Measurements from ENCODE around the gene RBMS3.

The RBMS3 gene

DNA sequence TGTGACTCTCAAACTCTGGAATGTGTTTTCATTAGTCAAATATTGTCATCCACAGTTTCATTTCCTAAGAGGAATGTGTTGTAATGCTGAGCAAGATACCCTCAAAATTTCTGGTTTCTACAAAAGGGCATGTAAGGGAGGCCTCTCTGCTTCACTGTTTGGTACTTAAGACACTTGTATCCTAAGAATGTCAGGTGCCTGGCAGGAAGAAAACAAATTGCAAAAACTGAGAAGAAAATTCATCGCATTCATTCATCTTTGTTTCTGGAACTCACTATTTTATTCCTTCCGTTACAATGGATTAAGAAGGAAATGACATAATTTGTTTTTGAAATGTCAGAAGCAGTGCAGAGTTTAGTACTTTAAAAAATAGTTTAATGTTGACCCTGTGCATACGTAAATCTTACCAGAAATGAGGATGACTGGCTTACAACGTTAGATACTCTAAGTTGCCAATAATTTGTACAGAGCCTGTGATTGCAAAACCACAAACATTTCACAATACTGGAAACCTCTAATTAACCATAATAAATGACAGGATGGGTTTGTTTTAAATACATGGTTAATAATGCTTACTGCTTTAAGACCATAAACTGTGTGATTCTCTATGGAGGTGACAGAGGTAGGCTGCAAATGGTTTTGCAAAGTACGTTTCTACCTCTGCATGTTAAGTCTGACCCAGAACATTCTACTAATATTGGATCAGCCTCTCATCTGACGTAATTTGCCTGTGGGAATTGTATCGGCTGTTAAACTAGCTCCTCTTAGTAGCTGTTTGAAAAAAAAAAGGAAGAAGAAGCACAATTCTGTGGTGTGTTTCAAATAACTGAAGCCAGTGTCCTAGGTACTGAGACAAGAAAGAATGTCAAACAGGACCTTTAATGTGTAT, 477.8 kb downstream of the RBMS3 start:
- Mint-ChIP-seq H3K36me3 (no peaks in the 10 kb centered on the region), H3K27ac (no peak overlapping the region), H3K4me1 (no peaks in the 10 kb centered on the region), H3K4me3 (no peak overlapping the region), H3K9me3 (peaks cover 3% of the 10 kb centered on the region)
- no peak for ATAC-seq
- no peak for DNase-seq (ENCODE audit: low spot score in 2 of 2)

- no peaks in the 10 kb centered on the region for H3K36me3 Mint-ChIP-seq
- peaks cover 3% of the 10 kb centered on the region for H3K9me3 Mint-ChIP-seq
- DNase-seq (ENCODE audit: low spot score in 2 of 2): no peak
- no peaks in the 10 kb centered on the region for H3K4me1 Mint-ChIP-seq
- H3K4me3 Mint-ChIP-seq: no peak overlapping the region
- no peak for ATAC-seq
- H3K27ac Mint-ChIP-seq: no peak overlapping the region
These were observed 478.7 kb downstream of the RBMS3 start for GRCh38 chr3:29759411-29760225.

DNA sequence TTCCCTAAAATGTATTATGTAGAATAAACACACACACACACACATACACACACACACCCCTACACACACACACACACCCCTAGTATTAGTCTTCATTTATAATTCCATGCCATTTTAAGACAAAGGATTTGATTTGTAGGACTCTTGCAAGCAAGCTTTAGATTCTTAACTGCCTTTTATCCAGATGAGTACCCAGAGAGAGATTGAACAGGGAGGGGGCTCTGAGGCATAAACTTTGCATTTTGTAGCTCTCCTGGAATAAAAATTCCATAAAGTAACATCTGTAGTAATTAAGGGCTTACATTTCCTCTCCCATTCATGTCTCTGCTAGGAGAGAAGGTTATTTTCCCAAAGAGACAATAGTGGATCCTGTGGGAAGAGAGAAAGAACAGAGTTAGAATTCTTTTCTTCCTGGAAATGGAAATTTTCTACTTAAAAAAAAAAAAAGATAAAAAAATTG, 479.4 kb downstream of the RBMS3 start:
- no peaks in the 10 kb centered on the region for H3K36me3 Mint-ChIP-seq

GRCh38 chr3:29761517-29761916, 480.6 kb downstream of the RBMS3 start:
- Mint-ChIP-seq H3K27ac (no peak overlapping the region), H3K36me3 (no peaks in the 10 kb centered on the region), H3K4me3 (no peak overlapping the region), H3K9me3 (peaks cover 3% of the 10 kb centered on the region), H3K4me1 (no peaks in the 10 kb centered on the region)
- DNase-seq (ENCODE audit: low spot score in 2 of 2): no peak
- no peak for ATAC-seq

More for the DNA sequence above, 479.4 kb downstream of the RBMS3 start:
- Mint-ChIP-seq H3K4me3 (no peak overlapping the region), H3K27ac (no peak overlapping the region), H3K4me1 (no peaks in the 10 kb centered on the region), H3K9me3 (peaks cover 3% of the 10 kb centered on the region)
- DNase-seq (ENCODE audit: low spot score in 2 of 2): no peak
- ATAC-seq: no peak

DNA sequence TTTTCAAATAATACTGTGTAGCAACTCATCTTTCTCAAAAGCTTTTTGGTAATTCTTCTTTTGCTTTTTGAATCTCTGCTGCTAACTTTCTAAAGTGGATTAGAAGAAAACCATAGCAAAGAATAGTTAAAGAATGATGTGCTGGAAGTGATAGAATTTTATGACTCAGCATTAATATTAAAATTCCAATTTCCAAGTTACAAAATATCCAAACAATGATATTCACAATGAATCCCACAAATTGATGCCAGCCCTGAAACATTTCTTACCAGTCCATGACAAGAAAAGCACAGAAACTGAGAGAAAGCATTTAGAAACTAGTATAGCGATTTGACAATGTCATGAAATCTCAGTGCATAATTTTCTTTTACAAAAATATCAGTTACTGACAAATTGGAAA, 482.2 kb downstream of the RBMS3 start:
- no peak overlapping the region for H3K4me3 Mint-ChIP-seq
- no peak overlapping the region for H3K27ac Mint-ChIP-seq
- peaks cover 3% of the 10 kb centered on the region for H3K9me3 Mint-ChIP-seq
- DNase-seq (ENCODE audit: low spot score in 2 of 2) (no peak), ATAC-seq (no peak)
- H3K36me3 Mint-ChIP-seq: no peaks in the 10 kb centered on the region
- H3K4me1 Mint-ChIP-seq: no peaks in the 10 kb centered on the region

GRCh38 chr3:29764041-29764440, 483.2 kb downstream of the RBMS3 start:
- Mint-ChIP-seq H3K27ac (no peak overlapping the region), H3K4me1 (no peaks in the 10 kb centered on the region), H3K4me3 (no peak overlapping the region), H3K36me3 (no peaks in the 10 kb centered on the region), H3K9me3 (peaks cover 3% of the 10 kb centered on the region)
- DNase-seq (ENCODE audit: low spot score in 2 of 2) (no peak), ATAC-seq (no peak)

- Mint-ChIP-seq H3K9me3 (peaks cover 3% of the 10 kb centered on the region), H3K4me3 (no peak overlapping the region), H3K4me1 (no peaks in the 10 kb centered on the region), H3K36me3 (no peaks in the 10 kb centered on the region), H3K27ac (no peak overlapping the region)
- DNase-seq (ENCODE audit: low spot score in 2 of 2) (no peak), ATAC-seq (no peak)
These were observed 483.9 kb downstream of the RBMS3 start for GRCh38 chr3:29764603-29765254.

- no peaks in the 10 kb centered on the region for H3K4me1 Mint-ChIP-seq
- H3K9me3 Mint-ChIP-seq: no peaks in the 10 kb centered on the region
- no peak overlapping the region for H3K27ac Mint-ChIP-seq
- no peaks in the 10 kb centered on the region for H3K36me3 Mint-ChIP-seq
- ATAC-seq (no peak), DNase-seq (ENCODE audit: low spot score in 2 of 2) (no peak)
- H3K4me3 Mint-ChIP-seq: no peak overlapping the region
These were observed 490.7 kb downstream of the RBMS3 start for GRCh38 chr3:29771602-29772001.

GRCh38 chr3:29772436-29772835, 491.6 kb downstream of the RBMS3 start:
- Mint-ChIP-seq H3K4me1 (no peaks in the 10 kb centered on the region), H3K36me3 (no peaks in the 10 kb centered on the region), H3K4me3 (no peak overlapping the region), H3K27ac (no peak overlapping the region), H3K9me3 (no peaks in the 10 kb centered on the region)
- DNase-seq (ENCODE audit: low spot score in 2 of 2): no peak
- ATAC-seq: no peak

- Mint-ChIP-seq H3K36me3 (no peaks in the 10 kb centered on the region), H3K27ac (no peak overlapping the region), H3K4me3 (no peak overlapping the region), H3K9me3 (no peaks in the 10 kb centered on the region), H3K4me1 (no peaks in the 10 kb centered on the region)
- DNase-seq (ENCODE audit: low spot score in 2 of 2): no peak
- no peak for ATAC-seq
These were observed 492.6 kb downstream of the RBMS3 start for GRCh38 chr3:29773481-29773880.

GRCh38 chr3:29775340-29775739, 494.5 kb downstream of the RBMS3 start:
- no peaks in the 10 kb centered on the region for H3K36me3 Mint-ChIP-seq
- no peak overlapping the region for H3K4me3 Mint-ChIP-seq
- H3K9me3 Mint-ChIP-seq: no peaks in the 10 kb centered on the region
- no peaks in the 10 kb centered on the region for H3K4me1 Mint-ChIP-seq
- DNase-seq (ENCODE audit: low spot score in 2 of 2): no peak
- no peak overlapping the region for H3K27ac Mint-ChIP-seq
- no peak for ATAC-seq

DNA sequence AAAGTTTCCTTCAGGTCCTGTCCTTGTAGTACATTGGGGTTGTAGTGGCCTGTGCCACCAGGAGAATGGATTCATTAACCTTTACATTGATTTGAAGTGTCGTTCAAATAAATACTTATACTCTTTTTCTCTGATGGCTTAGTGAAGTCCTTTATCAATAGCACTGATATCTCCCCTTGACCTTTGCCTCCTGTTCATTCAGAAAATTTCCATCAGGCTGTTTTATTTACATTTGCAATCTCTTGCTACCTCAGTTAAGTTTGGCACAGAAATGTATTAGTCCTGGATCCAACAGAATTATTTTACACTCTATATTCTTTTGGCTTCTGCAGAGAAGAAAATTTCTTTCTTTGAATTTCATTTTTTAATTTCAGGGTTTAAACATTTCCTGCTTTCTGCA, 497.0 kb downstream of the RBMS3 start:
- DNase-seq (ENCODE audit: low spot score in 2 of 2) (no peak), ATAC-seq (no peak)
- Mint-ChIP-seq H3K36me3 (no peaks in the 10 kb centered on the region), H3K27ac (no peak overlapping the region), H3K4me1 (no peaks in the 10 kb centered on the region), H3K9me3 (no peaks in the 10 kb centered on the region), H3K4me3 (no peak overlapping the region)

GRCh38 chr3:29789686-29790085, 508.8 kb downstream of the RBMS3 start:
- Mint-ChIP-seq H3K4me3 (no peak overlapping the region), H3K4me1 (no peaks in the 10 kb centered on the region), H3K27ac (no peak overlapping the region), H3K9me3 (peaks cover 3% of the 10 kb centered on the region), H3K36me3 (no peaks in the 10 kb centered on the region)
- DNase-seq (ENCODE audit: low spot score in 2 of 2) (no peak), ATAC-seq (no peak)

- ATAC-seq (no peak), DNase-seq (ENCODE audit: low spot score in 2 of 2) (no peak)
- Mint-ChIP-seq H3K4me3 (no peak overlapping the region), H3K36me3 (no peaks in the 10 kb centered on the region), H3K9me3 (peaks cover 9% of the 10 kb centered on the region), H3K27ac (no peak overlapping the region), H3K4me1 (no peaks in the 10 kb centered on the region)
These were observed 515.9 kb downstream of the RBMS3 start for GRCh38 chr3:29796808-29797207.

DNA sequence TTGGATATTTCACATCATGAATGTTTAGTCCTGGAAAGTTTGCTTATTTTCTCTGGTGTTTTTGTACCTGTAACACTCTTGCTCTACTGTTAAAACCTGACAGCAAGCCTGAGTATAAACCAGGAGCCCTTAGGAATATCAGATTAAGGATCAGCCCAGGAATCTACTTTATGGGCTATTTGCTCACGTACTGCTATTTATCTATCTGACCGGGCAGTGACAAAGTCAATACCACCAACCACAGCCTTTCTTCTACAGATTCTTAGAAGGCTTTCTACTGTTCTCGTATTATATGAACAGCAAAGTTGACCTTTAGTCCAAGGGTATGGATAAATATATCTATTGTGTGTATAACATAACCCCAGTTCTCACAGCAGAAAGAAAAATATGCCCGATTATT, 521.2 kb downstream of the RBMS3 start:
- H3K27ac Mint-ChIP-seq: no peak overlapping the region
- H3K9me3 Mint-ChIP-seq: peaks cover 7% of the 10 kb centered on the region
- no peaks in the 10 kb centered on the region for H3K36me3 Mint-ChIP-seq
- DNase-seq (ENCODE audit: low spot score in 2 of 2) (no peak), ATAC-seq (no peak)
- H3K4me1 Mint-ChIP-seq: no peaks in the 10 kb centered on the region
- no peak overlapping the region for H3K4me3 Mint-ChIP-seq
